Activated naive CD8-positive, alpha-beta T cell treated with anti-CD3 and anti-CD28 coated beads, Interleukin-2, amount 50 U/mL, for 24 hours (primary cell): ENCODE measurements around the gene PBRM1.
A peak's percentile ranks its signal among the peaks of the same experiment; 100 is the strongest.
"Not testable (repeated sequence)": the region's sequence is repeated elsewhere in the genome, so short reads cannot be mapped to it uniquely, and the experiment has no call there.

Source experiments
- ATAC-seq: fragments of 150-1000 bp; cut with Tn5 transposase; one replicate; pipeline ENCODE4 v1.10.0; 2021
- DNase-seq: peaks from one replicate; pipeline ENCODE4 v3.0.0; 2021
- H3K27ac Mint-ChIP-seq: one replicate; pipeline ENCODE4 v1.8.0; 2021; ENCODE audit warnings: mild to moderate bottlenecking, mixed read lengths
- H3K27me3 Mint-ChIP-seq: one replicate; pipeline ENCODE4 v1.8.0; 2021; ENCODE audit warnings: mixed read lengths
- H3K36me3 Mint-ChIP-seq: one replicate; pipeline ENCODE4 v1.8.0; 2021; ENCODE audit warnings: low read depth, mixed read lengths
- H3K4me1 Mint-ChIP-seq: one replicate; pipeline ENCODE4 v1.8.0; 2021; ENCODE audit warnings: mixed read lengths
- H3K4me3 Mint-ChIP-seq: one replicate; pipeline ENCODE4 v1.8.0; 2021; ENCODE audit warnings: mild to moderate bottlenecking, moderate library complexity, mixed read lengths
- H3K9me3 Mint-ChIP-seq: one replicate; pipeline ENCODE4 v1.8.0; 2021; ENCODE audit warnings: mixed read lengths

Gene PBRM1

GRCh38 chr3:52690560-52690959 lies 4.8 kb upstream of the PBRM1 start:
- Mint-ChIP-seq H3K4me1 (peaks cover 73% of the 10 kb centered on the region), H3K27me3 (no peaks in the 10 kb centered on the region), H3K9me3 (no peaks in the 10 kb centered on the region), H3K27ac (peak overlapping the region; percentile 70), H3K4me3 (peak overlapping the region; percentile 42), H3K36me3 (peaks cover 96% of the 10 kb centered on the region)
- no peak for ATAC-seq
- DNase-seq: no peak

- no peaks in the 10 kb centered on the region for H3K27me3 Mint-ChIP-seq
- H3K36me3 Mint-ChIP-seq: peaks cover 84% of the 10 kb centered on the region
- H3K9me3 Mint-ChIP-seq: no peaks in the 10 kb centered on the region
- peaks cover 73% of the 10 kb centered on the region for H3K4me1 Mint-ChIP-seq
- no peak for DNase-seq
- peak overlapping the region; percentile 98 for H3K27ac Mint-ChIP-seq
- ATAC-seq: no peak
- peak overlapping the region; percentile 99 for H3K4me3 Mint-ChIP-seq
Observed at GRCh38 chr3:52689151-52689550, 3.4 kb upstream of the PBRM1 start.

- Mint-ChIP-seq H3K4me1 (peaks cover 73% of the 10 kb centered on the region), H3K9me3 (no peaks in the 10 kb centered on the region), H3K27me3 (no peaks in the 10 kb centered on the region), H3K36me3 (peaks cover 76% of the 10 kb centered on the region), H3K4me3 (peak overlapping the region; percentile 99), H3K27ac (peak overlapping the region; percentile 98)
- ATAC-seq: no peak
- DNase-seq: no peak
Observed at GRCh38 chr3:52688266-52688665, 2.6 kb upstream of the PBRM1 start.

- Mint-ChIP-seq H3K36me3 (peaks cover 55% of the 10 kb centered on the region), H3K4me3 (peak overlapping the region; percentile 99), H3K27me3 (no peaks in the 10 kb centered on the region), H3K9me3 (no peaks in the 10 kb centered on the region), H3K27ac (peak overlapping the region; percentile 90), H3K4me1 (peaks cover 85% of the 10 kb centered on the region)
- ATAC-seq: peak; percentile 76
- DNase-seq: peak; percentile 87
Observed at GRCh38 chr3:52685285-52685708, 416 bp downstream of the PBRM1 start.

GRCh38 chr3:52684184-52684583 lies 1.5 kb downstream of the PBRM1 start:
- Mint-ChIP-seq H3K36me3 (peaks cover 46% of the 10 kb centered on the region), H3K27me3 (no peaks in the 10 kb centered on the region), H3K4me1 (peaks cover 81% of the 10 kb centered on the region), H3K27ac (peak overlapping the region; percentile 90), H3K4me3 (peak overlapping the region; percentile 87), H3K9me3 (no peaks in the 10 kb centered on the region)
- DNase-seq (no peak), ATAC-seq (no peak)

GRCh38 chr3:52683611-52684010 lies 2.1 kb downstream of the PBRM1 start:
- Mint-ChIP-seq H3K27ac (no peak overlapping the region), H3K9me3 (no peaks in the 10 kb centered on the region), H3K36me3 (peaks cover 46% of the 10 kb centered on the region), H3K27me3 (no peaks in the 10 kb centered on the region), H3K4me1 (peaks cover 75% of the 10 kb centered on the region), H3K4me3 (peak overlapping the region; percentile 87)
- DNase-seq: no peak
- no peak for ATAC-seq

- H3K4me1 Mint-ChIP-seq: peaks cover 61% of the 10 kb centered on the region
- DNase-seq (peak; percentile 23), ATAC-seq (peak; percentile 47)
- H3K9me3 Mint-ChIP-seq: no peaks in the 10 kb centered on the region
- H3K36me3 Mint-ChIP-seq: peaks cover 42% of the 10 kb centered on the region
- H3K27ac Mint-ChIP-seq: peak overlapping the region; percentile 86
- peak overlapping the region; percentile 53 for H3K4me3 Mint-ChIP-seq
- H3K27me3 Mint-ChIP-seq: no peaks in the 10 kb centered on the region
Observed at GRCh38 chr3:52682016-52682415, 3.7 kb downstream of the PBRM1 start.

- Mint-ChIP-seq H3K9me3 (no peaks in the 10 kb centered on the region), H3K27me3 (no peaks in the 10 kb centered on the region), H3K4me3 (peak overlapping the region; percentile 53), H3K36me3 (peaks cover 42% of the 10 kb centered on the region), H3K4me1 (peaks cover 58% of the 10 kb centered on the region), H3K27ac (peak overlapping the region; percentile 86)
- ATAC-seq: no peak
- no peak for DNase-seq
Observed at GRCh38 chr3:52681596-52681995, 4.1 kb downstream of the PBRM1 start.

GRCh38 chr3:52679811-52680210 lies 5.9 kb downstream of the PBRM1 start:
- Mint-ChIP-seq H3K4me1 (peaks cover 50% of the 10 kb centered on the region), H3K27ac (no peak overlapping the region), H3K36me3 (peaks cover 45% of the 10 kb centered on the region), H3K9me3 (no peaks in the 10 kb centered on the region), H3K4me3 (no peak overlapping the region), H3K27me3 (no peaks in the 10 kb centered on the region)
- no peak for ATAC-seq
- no peak for DNase-seq

- Mint-ChIP-seq H3K4me3 (no peak overlapping the region), H3K4me1 (peaks cover 44% of the 10 kb centered on the region)
- DNase-seq: no peak
Observed at GRCh38 chr3:52679199-52679538, 6.5 kb downstream of the PBRM1 start.

GRCh38 chr3:52678265-52679198 lies 7.2 kb downstream of the PBRM1 start:
- no peaks in the 10 kb centered on the region for H3K27me3 Mint-ChIP-seq
- no peak overlapping the region for H3K27ac Mint-ChIP-seq
- no peak for ATAC-seq
- H3K36me3 Mint-ChIP-seq: peaks cover 42% of the 10 kb centered on the region
- H3K4me1 Mint-ChIP-seq: peaks cover 38% of the 10 kb centered on the region
- H3K9me3 Mint-ChIP-seq: no peaks in the 10 kb centered on the region
- H3K4me3 Mint-ChIP-seq: no peak overlapping the region
- no peak for DNase-seq

More at GRCh38 chr3:52679199-52679538, 6.5 kb downstream of the PBRM1 start:
- Mint-ChIP-seq H3K9me3 (no peaks in the 10 kb centered on the region), H3K36me3 (peaks cover 44% of the 10 kb centered on the region), H3K27me3 (no peaks in the 10 kb centered on the region), H3K27ac (no peak overlapping the region)
- no peak for ATAC-seq

GRCh38 chr3:52676201-52676600 lies 9.5 kb downstream of the PBRM1 start:
- H3K4me3 Mint-ChIP-seq, ATAC-seq, H3K27me3 Mint-ChIP-seq, H3K9me3 Mint-ChIP-seq, DNase-seq, H3K27ac Mint-ChIP-seq: not testable (repeated sequence)
- Mint-ChIP-seq H3K4me1 (peaks cover 31% of the 10 kb centered on the region), H3K36me3 (peaks cover 56% of the 10 kb centered on the region)

GRCh38 chr3:52671676-52672075 lies 14.0 kb downstream of the PBRM1 start:
- H3K4me3 Mint-ChIP-seq: peak overlapping the region; percentile 40
- H3K27me3 Mint-ChIP-seq: no peaks in the 10 kb centered on the region
- H3K27ac Mint-ChIP-seq: peak overlapping the region; percentile 94
- DNase-seq (no peak), ATAC-seq (no peak)
- H3K9me3 Mint-ChIP-seq: no peaks in the 10 kb centered on the region
- peaks cover 31% of the 10 kb centered on the region for H3K4me1 Mint-ChIP-seq
- peaks cover 46% of the 10 kb centered on the region for H3K36me3 Mint-ChIP-seq

GRCh38 chr3:52670621-52671521 lies 14.8 kb downstream of the PBRM1 start:
- Mint-ChIP-seq H3K4me1 (peaks cover 31% of the 10 kb centered on the region), H3K9me3 (no peaks in the 10 kb centered on the region), H3K27me3 (no peaks in the 10 kb centered on the region), H3K27ac (peak overlapping the region; percentile 94), H3K36me3 (peaks cover 40% of the 10 kb centered on the region), H3K4me3 (peak overlapping the region; percentile 64)
- ATAC-seq (peak; percentile 95), DNase-seq (peak; percentile 24)
